Measurements from ENCODE around the gene NR3C2.

DNA sequence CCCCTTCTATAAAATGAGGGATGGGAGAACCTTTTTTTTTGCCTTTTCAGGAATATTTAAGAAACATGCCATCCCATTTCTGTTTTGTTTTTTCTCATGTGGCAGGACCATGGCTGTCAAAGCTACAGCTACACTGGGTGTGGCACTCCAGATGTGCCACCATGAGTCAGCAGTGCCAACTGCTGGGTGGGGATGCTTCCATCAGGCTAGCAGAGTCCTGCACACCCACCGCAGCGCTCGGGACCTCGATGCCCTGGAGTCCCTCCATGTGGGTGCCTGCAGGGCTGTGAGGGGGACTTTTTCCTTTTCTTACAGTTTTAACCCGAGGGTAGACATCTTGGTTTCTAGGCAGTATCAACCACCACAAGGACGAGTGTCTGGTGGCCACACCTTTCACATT lies 352.6 kb downstream of the NR3C2 start:
- TF ChIP-seq CTCF (IDR thresholded peaks at IDR 0.05) = no peak
- TF ChIP-seq POLR2A (IDR thresholded peaks at IDR 0.05) = no peak

All from adrenal gland (tissue), 5 donors.